ENCODE results near the gene STPG1.
A peak's percentile ranks its signal among the peaks of the same experiment; 100 is the strongest.

STPG1 gene

GRCh38 chr1:24337455-24337854 is 76.1 kb downstream of the STPG1 start:
- DNase-seq = no peak

- DNase-seq = no peak
These were observed 77.5 kb downstream of the STPG1 start for GRCh38 chr1:24336075-24336474.

- DNase-seq = no peak
These were observed 81.5 kb downstream of the STPG1 start for GRCh38 chr1:24331961-24332673.

- DNase-seq = no peak
These were observed 83.6 kb downstream of the STPG1 start for GRCh38 chr1:24329797-24330543.

GRCh38 chr1:24329331-24329730 is 84.3 kb downstream of the STPG1 start:
- no peak for DNase-seq

GRCh38 chr1:24327891-24328290 is 85.7 kb downstream of the STPG1 start:
- DNase-seq = no peak

- DNase-seq = no peak
These were observed 86.1 kb downstream of the STPG1 start for GRCh38 chr1:24327486-24327885.

GRCh38 chr1:24325587-24326449 is 87.8 kb downstream of the STPG1 start:
- no peak for DNase-seq

- no peak for DNase-seq
These were observed 88.7 kb downstream of the STPG1 start for GRCh38 chr1:24324903-24325302.

- DNase-seq = no peak
These were observed 90.3 kb downstream of the STPG1 start for GRCh38 chr1:24323281-24323680.

- no peak for DNase-seq
These were observed 91.0 kb downstream of the STPG1 start for GRCh38 chr1:24322470-24323177.

GRCh38 chr1:24321697-24322469 is 91.7 kb downstream of the STPG1 start:
- peak; percentile 65 for DNase-seq

- no peak for DNase-seq
These were observed 92.5 kb downstream of the STPG1 start for GRCh38 chr1:24321126-24321525.

GRCh38 chr1:24319962-24320361 is 93.6 kb downstream of the STPG1 start:
- DNase-seq = no peak

GRCh38 chr1:24319312-24319863 is 94.2 kb downstream of the STPG1 start, which contains the start of gene GRHL3:
Gene GRHL3 (plus strand): TSS chr1:24319357. CDS start chr1:24319552, 195 bp downstream.
- DNase-seq = peak; percentile 22

- no peak for DNase-seq
These were observed 94.8 kb downstream of the STPG1 start for GRCh38 chr1:24318615-24319311.

- no peak for DNase-seq
These were observed 95.5 kb downstream of the STPG1 start for GRCh38 chr1:24317956-24318614.

GRCh38 chr1:24317081-24317480 is 96.5 kb downstream of the STPG1 start:
- no peak for DNase-seq

- DNase-seq = no peak
These were observed 96.9 kb downstream of the STPG1 start for GRCh38 chr1:24316645-24317044.

- no peak for DNase-seq
These were observed 98.2 kb downstream of the STPG1 start for GRCh38 chr1:24315391-24315790.

Measured in CD4-positive, alpha-beta T cell treated with Interferon gamma for 1 hour (primary cell).